ENCODE measurements around the gene P2RY14.
"Not testable (repeated sequence)": the region's sequence is repeated elsewhere in the genome, so short reads cannot be mapped to it uniquely, and the experiment has no call there.

Gene P2RY14

DNA sequence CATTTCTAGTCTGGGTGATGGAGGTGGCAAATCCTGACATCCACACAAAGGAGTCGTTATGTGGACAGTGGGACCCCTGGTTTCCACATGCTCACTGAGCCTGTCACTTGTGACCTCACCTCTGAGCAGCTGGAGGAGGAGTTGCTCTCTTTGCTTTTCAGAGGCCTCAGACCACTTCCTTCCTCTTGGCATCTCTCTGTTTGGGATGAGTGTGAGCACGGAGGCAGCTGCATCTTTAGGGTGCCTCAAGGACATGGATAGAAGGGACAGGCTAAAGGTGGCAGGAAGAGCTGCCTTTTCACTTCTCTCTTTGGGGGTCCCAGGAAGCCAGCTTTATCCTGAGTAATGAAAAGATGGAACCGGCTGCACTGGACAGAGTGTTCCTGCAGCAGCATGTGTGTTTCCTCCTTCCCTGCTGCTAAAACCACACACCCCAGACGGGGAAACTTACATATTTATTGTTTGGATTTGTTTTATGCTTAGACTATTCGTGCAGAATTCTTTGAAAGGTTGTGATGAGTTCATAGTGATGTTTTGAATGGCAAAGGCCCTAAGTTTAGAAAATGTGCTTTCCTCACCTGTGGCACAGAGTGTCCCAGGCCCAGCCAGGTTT lies 107.1 kb downstream of the P2RY14 start:
- DNase-seq = no peak

- not testable (repeated sequence) for DNase-seq
These were observed 108.2 kb downstream of the P2RY14 start for GRCh38 chr3:151169948-151170679.

DNA sequence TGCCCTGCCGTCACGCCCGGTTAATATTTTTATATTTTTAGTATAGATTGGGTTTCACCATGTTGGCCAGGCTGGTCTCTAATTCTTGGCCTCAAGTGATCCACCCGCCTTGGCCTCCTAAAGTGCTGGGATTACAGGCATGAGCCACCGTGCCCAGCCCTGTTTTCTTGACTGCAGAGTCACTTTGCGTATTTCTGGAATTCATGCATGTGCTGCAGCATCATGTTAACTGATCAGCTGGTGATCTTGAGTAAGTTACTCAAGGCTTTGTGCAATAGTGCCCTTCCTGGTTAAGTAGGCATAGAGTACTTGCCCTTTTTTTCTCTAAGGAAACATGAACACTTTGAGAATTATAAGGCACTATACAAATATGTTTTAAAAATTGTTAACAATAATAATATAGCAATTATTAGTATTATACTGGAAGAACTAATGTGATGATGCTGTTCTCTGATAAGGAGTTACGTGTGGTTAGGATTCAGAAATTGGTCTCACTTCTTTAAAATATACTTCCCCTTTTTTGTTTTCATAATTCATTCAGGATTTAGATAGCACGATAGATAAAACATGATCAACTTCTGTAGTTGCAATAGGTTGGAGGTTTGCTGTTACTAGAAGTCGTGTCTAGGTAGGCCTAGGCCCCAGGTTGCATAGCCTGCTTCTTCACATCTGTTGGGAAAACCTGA lies 108.9 kb downstream of the P2RY14 start:
- no peak for DNase-seq

- peak; percentile 1 for DNase-seq
These were observed 109.9 kb downstream of the P2RY14 start for GRCh38 chr3:151168269-151169094.

GRCh38 chr3:151166161-151166560 lies 112.2 kb downstream of the P2RY14 start:
- DNase-seq = no peak

- DNase-seq = no peak
These were observed 113.1 kb downstream of the P2RY14 start for GRCh38 chr3:151165226-151165625.
